Fibroblast of mammary gland (primary cell): Measurements from ENCODE around the gene LYZL1.
"Not testable (repeated sequence)": the region's sequence is repeated elsewhere in the genome, so short reads cannot be mapped to it uniquely, and the experiment has no call there.

ENCODE experiments used
- DNase-seq: peaks from one replicate; pipeline ENCODE4 v3.0.0-alpha.2; 2010; ENCODE audit warnings: low read depth
- H3K4me3 ChIP-seq: 2 replicates; pipeline ENCODE4 v1.5.1; 2011; ENCODE audit warnings: low read depth, mild to moderate bottlenecking, low read length, moderate library complexity; ENCODE audit not compliant: control insufficient read depth
- CTCF ChIP-seq: conservative IDR thresholded peaks from 2 replicates; pipeline ENCODE4 v1.5.1; 2011; ENCODE audit warnings: low read depth, low read length, inconsistent platforms; ENCODE audit not compliant: control insufficient read depth, insufficient read depth

LYZL1 gene

GRCh38 chr10:29355411-29355991 is 66.6 kb downstream of the LYZL1 start:
- no peak for TF ChIP-seq CTCF
- H3K4me3 ChIP-seq = no peak overlapping the region
- no peak for DNase-seq

- TF ChIP-seq CTCF = no peak
- no peak overlapping the region for H3K4me3 ChIP-seq
- DNase-seq = no peak
These were observed 68.1 kb downstream of the LYZL1 start for GRCh38 chr10:29356931-29357330.

- TF ChIP-seq CTCF = no peak
- H3K4me3 ChIP-seq = no peak overlapping the region
- DNase-seq = no peak
These were observed 69.2 kb downstream of the LYZL1 start for GRCh38 chr10:29358010-29358616.

- DNase-seq, H3K4me3 ChIP-seq: not testable (repeated sequence)
These were observed 71.5 kb downstream of the LYZL1 start for GRCh38 chr10:29360215-29360853.
